CD14-positive monocyte (primary cell): Measurements from ENCODE around the gene TFF1. TPM values are rescaled to one million over a fixed set of nuclear protein-coding genes. Genes with fewer than 3 reads are reported as not detected.

Experiments used
- DNase-seq, 3 donors: peaks; one replicate each; pipeline ENCODE4 v3.0.0-alpha.2; 2011 to 2022
- H2AFZ ChIP-seq: 2 replicates; pipeline ENCODE4 v1.6.0; 2012; ENCODE audit warnings: mild to moderate bottlenecking, low read depth, low read length, inconsistent platforms; ENCODE audit not compliant: insufficient read depth, poor library complexity, severe bottlenecking
- H3K27ac ChIP-seq, 2 donors: 1 replicate in 1 of 2; 2 replicates in 1 of 2; pipeline ENCODE4 v1.5.1; 2012 to 2013; ENCODE audit warnings: low read length in 2 of 2, control low read depth in 1 of 2, inconsistent platforms in 1 of 2, low read depth in 1 of 2, mild to moderate bottlenecking in 1 of 2
- H3K27me3 ChIP-seq, 2 donors: one replicate each; pipeline versions ENCODE4 v1.6.0 to v1.6.1; 2011 to 2013; ENCODE audit warnings: low read length in 2 of 2; ENCODE audit not compliant: control insufficient read depth in 2 of 2, insufficient read depth in 2 of 2
- H3K36me3 ChIP-seq, 2 donors: replicated peaks in 1 of 2; 1 replicate in 1 of 2; 2 replicates in 1 of 2; pipeline versions ENCODE4 v1.5.1 to v1.6.1; 2012 to 2013; ENCODE audit warnings: low read length in 2 of 2, control low read depth in 1 of 2, inconsistent platforms in 1 of 2, mild to moderate bottlenecking in 1 of 2; ENCODE audit not compliant: insufficient read depth in 2 of 2, control insufficient read depth in 1 of 2
- H3K4me1 ChIP-seq, 2 donors: 1 replicate in 1 of 2; 2 replicates in 1 of 2; pipeline versions ENCODE4 v1.5.1 to v1.6.1; 2012 to 2013; ENCODE audit warnings: low read length in 2 of 2, control low read depth in 1 of 2, inconsistent platforms in 1 of 2, mild to moderate bottlenecking in 1 of 2, moderate library complexity in 1 of 2; ENCODE audit not compliant: insufficient read depth in 2 of 2, control insufficient read depth in 1 of 2
- H3K4me2 ChIP-seq: replicated peaks from 2 replicates; pipeline ENCODE3; 2012; ENCODE audit warnings: low read length, moderate library complexity, mild to moderate bottlenecking; ENCODE audit not compliant: poor library complexity, severe bottlenecking; ENCODE audit errors: extremely low read depth
- H3K4me3 ChIP-seq, 3 experiments: fragments of 200-600 bp in 1 of 3; sonication (generic) in 1 of 3; replicated peaks in 1 of 3; 1 replicate in 2 of 3; 2 replicates in 1 of 3; pipeline ENCODE4 v1.5.1; 2011 to 2013; ENCODE audit warnings: low read length in 3 of 3, mild to moderate bottlenecking in 3 of 3, control low read depth in 2 of 3, low read depth in 2 of 3, inconsistent platforms in 1 of 3, moderate library complexity in 1 of 3
- H3K79me2 ChIP-seq: 2 replicates; pipeline ENCODE4 v1.6.0; 2012; ENCODE audit warnings: mild to moderate bottlenecking, control low read depth, inconsistent platforms, low read length, moderate library complexity; ENCODE audit not compliant: insufficient read depth
- H3K9ac ChIP-seq: 2 replicates; pipeline ENCODE4 v1.6.0; 2017; ENCODE audit warnings: low read length, mild to moderate bottlenecking; ENCODE audit not compliant: insufficient read depth, poor library complexity, severe bottlenecking
- H3K9me3 ChIP-seq, 2 donors: replicated peaks in 1 of 2; 1 replicate in 1 of 2; 2 replicates in 1 of 2; pipeline versions ENCODE4 v1.5.1 to v1.6.1; 2012 to 2013; ENCODE audit warnings: low read length in 2 of 2, control low read depth in 1 of 2; ENCODE audit not compliant: control insufficient read depth in 1 of 2, insufficient read depth in 1 of 2
- H4K20me1 ChIP-seq: 2 replicates; pipeline ENCODE4 v1.6.0; 2012; ENCODE audit warnings: mild to moderate bottlenecking, low read length, control low read depth, moderate library complexity; ENCODE audit not compliant: insufficient read depth
- H3K27ac Mint-ChIP-seq, 7 donors: one replicate each; pipeline ENCODE4 v1.8.0; 2020; ENCODE audit warnings: mild to moderate bottlenecking in 7 of 7, mixed read lengths in 7 of 7, moderate library complexity in 6 of 7, inconsistent platforms in 2 of 7
- H3K27me3 Mint-ChIP-seq, 3 donors: one replicate each; pipeline ENCODE4 v1.8.0; 2021 to 2022; ENCODE audit warnings: low read depth in 3 of 3, mild to moderate bottlenecking in 3 of 3, mixed read lengths in 3 of 3, moderate library complexity in 3 of 3, inconsistent platforms in 1 of 3
- H3K36me3 Mint-ChIP-seq, 2 donors: one replicate each; pipeline ENCODE4 v1.8.0; 2020; ENCODE audit warnings: mixed read lengths in 2 of 2, inconsistent platforms in 1 of 2, mild to moderate bottlenecking in 1 of 2
- H3K4me1 Mint-ChIP-seq: one replicate; pipeline ENCODE4 v1.8.0; 2020; ENCODE audit warnings: mild to moderate bottlenecking, mixed read lengths
- H3K4me3 Mint-ChIP-seq, 2 donors: one replicate each; pipeline ENCODE4 v1.8.0; 2020; ENCODE audit warnings: mild to moderate bottlenecking in 2 of 2, mixed read lengths in 2 of 2, moderate library complexity in 1 of 2
- H3K9me3 Mint-ChIP-seq, 7 donors: one replicate each; pipeline ENCODE4 v1.8.0; 2020 to 2022; ENCODE audit warnings: mixed read lengths in 7 of 7, mild to moderate bottlenecking in 6 of 7, moderate library complexity in 6 of 7, inconsistent platforms in 2 of 7
- WGBS: methylation state at CpG from one replicate; pipeline ENCODE4 v1.1.5; 2013; ENCODE audit warnings: missing lambda C conversion rate; ENCODE audit not compliant: insufficient coverage; 5-methylcytosine and 5-hydroxymethylcytosine counted together
- intact Hi-C, 2 donors: fragments of 100-400 bp; cut with micrococcal nuclease; formaldehyde crosslinking; loops; one replicate each; pipeline versions ENCODE4 v1.15.0 to v1.15.1; 2023
- polyA plus RNA-seq, 3 donors: library from polyadenylated mRNA; depleted of rRNA in 1 of 3; unstranded in 2 of 3; stranded (reverse) in 1 of 3; fragments of 300-500 nt in 2 of 3; fragments of >200 nt in 1 of 3; fragmentation: Illumina TruSeq in 2 of 3; gene quantifications; 1 replicate in 2 of 3; 2 replicates in 1 of 3; pipeline ENCODE4 v1.2.3, GENCODE V29; 2012 to 2021
- TF ChIP-seq, protein P1 (sequence below): fragments of 200-600 bp; IDR thresholded peaks from one replicate; pipeline ENCODE4 v1.8.0; 2022; ENCODE audit warnings: antibody characterized with exemption, mild to moderate bottlenecking

Gene TFF1
- polyA plus RNA-seq, 3 donors: not detected

DNA sequence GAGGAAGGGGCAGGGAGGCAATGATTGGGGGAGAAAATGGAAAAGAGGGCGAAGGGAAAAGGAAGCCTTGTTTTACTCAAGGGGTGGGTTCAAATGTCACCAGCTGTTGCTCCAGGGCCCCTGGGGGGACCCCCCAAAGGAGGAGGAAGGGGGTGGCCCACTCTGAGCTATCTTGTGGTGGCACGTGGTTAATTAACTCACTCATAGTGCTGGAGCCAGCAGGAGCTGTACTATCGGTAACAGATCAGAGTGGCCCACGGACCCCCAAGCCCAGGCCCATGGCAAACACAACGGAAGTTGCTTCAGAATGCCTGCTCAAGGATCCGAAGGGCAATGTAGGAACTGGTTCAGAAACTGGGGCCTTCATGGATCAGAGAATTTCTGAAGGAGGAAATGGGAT, 22.8 kb downstream of the TFF1 start:
- Mint-ChIP-seq H3K4me3 (no peak overlapping the region), H3K27me3 (peaks cover 0 to 5% (median 2%) of the 10 kb centered on the region in 3 donors), H3K9me3 (no peaks in the 10 kb centered on the region), H3K36me3 (no peaks in the 10 kb centered on the region), H3K4me1 (no peaks in the 10 kb centered on the region), H3K27ac (no peak overlapping the region)
- Histone ChIP-seq H2AFZ (no peak overlapping the region), H3K4me3 (no peak overlapping the region), H3K9ac (no peak overlapping the region), H3K4me2 (no peak overlapping the region), H3K27ac (no peak overlapping the region), H4K20me1 (no peaks in the 10 kb centered on the region), H3K36me3 (no peaks in the 10 kb centered on the region), H3K4me1 (no peaks in the 10 kb centered on the region), H3K9me3 (no peaks in the 10 kb centered on the region), H3K27me3 (no peaks in the 10 kb centered on the region), H3K79me2 (no peaks in the 10 kb centered on the region)
- TF ChIP-seq, protein P1, sequence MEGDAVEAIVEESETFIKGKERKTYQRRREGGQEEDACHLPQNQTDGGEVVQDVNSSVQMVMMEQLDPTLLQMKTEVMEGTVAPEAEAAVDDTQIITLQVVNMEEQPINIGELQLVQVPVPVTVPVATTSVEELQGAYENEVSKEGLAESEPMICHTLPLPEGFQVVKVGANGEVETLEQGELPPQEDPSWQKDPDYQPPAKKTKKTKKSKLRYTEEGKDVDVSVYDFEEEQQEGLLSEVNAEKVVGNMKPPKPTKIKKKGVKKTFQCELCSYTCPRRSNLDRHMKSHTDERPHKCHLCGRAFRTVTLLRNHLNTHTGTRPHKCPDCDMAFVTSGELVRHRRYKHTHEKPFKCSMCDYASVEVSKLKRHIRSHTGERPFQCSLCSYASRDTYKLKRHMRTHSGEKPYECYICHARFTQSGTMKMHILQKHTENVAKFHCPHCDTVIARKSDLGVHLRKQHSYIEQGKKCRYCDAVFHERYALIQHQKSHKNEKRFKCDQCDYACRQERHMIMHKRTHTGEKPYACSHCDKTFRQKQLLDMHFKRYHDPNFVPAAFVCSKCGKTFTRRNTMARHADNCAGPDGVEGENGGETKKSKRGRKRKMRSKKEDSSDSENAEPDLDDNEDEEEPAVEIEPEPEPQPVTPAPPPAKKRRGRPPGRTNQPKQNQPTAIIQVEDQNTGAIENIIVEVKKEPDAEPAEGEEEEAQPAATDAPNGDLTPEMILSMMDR: no peak
- WGBS: 96% methylated on average over 5 of the region's 6 CpGs
- intact Hi-C loops: no loop called here
- no peak for DNase-seq

DNA sequence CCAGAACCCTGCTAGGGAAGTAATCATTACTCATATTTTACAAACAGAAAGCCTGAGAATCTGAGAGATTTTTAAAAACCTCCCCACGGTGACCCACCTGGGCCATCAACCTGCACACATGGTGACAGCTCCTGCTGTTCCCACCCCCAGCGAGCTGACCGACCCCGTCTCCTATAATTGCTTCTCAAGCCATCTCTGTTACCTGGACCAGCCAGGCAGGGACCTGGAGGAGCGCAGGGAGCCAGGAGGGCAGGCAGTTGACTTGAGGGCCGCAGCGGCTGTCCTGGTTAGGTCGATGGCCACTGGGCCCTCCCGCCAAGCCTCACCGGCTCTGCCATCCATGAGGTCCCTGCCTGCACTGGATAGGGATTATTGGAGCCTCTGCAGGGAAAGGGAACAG, 23.2 kb downstream of the TFF1 start:
- intact Hi-C loops: no loop called here
- 92% methylated on average over 10 of the region's 10 CpGs for whole genome bisulfite sequencing
- no peak for DNase-seq

More for the DNA sequence above, 23.2 kb downstream of the TFF1 start:
- Histone ChIP-seq H3K4me2 (no peak overlapping the region), H4K20me1 (no peaks in the 10 kb centered on the region), H3K4me3 (no peak overlapping the region), H3K9me3 (no peaks in the 10 kb centered on the region), H3K27ac (no peak overlapping the region), H3K27me3 (no peaks in the 10 kb centered on the region), H3K36me3 (no peaks in the 10 kb centered on the region), H3K79me2 (no peaks in the 10 kb centered on the region), H2AFZ (no peak overlapping the region), H3K4me1 (peaks cover under 1 to 2% of the 10 kb centered on the region in 2 donors), H3K9ac (no peak overlapping the region)
- no peak overlapping the region for H3K4me3 Mint-ChIP-seq
- H3K27me3 Mint-ChIP-seq: peaks cover 0 to 5% (median 2%) of the 10 kb centered on the region in 3 donors
- H3K36me3 Mint-ChIP-seq: no peaks in the 10 kb centered on the region
- no peak overlapping the region for H3K27ac Mint-ChIP-seq
- TF ChIP-seq, protein P1: no peak
- no peaks in the 10 kb centered on the region for H3K9me3 Mint-ChIP-seq
- H3K4me1 Mint-ChIP-seq: peaks cover 2% of the 10 kb centered on the region
